Cardiac septum (tissue), 1 donor: Measurements from ENCODE around the gene SLC25A24. TPM values are rescaled to one million over a fixed set of nuclear protein-coding genes. Genes with fewer than 3 reads are reported as not detected.
"Not testable (repeated sequence)": the region's sequence is repeated elsewhere in the genome, so short reads cannot be mapped to it uniquely, and the experiment has no call there.

Experiments used
- DNase-seq: peaks from one replicate; pipeline ENCODE4 v3.0.0-alpha.2; 2020; ENCODE audit warnings: low spot score
- intact Hi-C: fragments of 100-400 bp; cut with DNase I; formaldehyde crosslinking; loops from one replicate; pipeline ENCODE4 v1.14.0; 2022
- long read RNA-seq: library from polyadenylated mRNA; unstranded; transcript quantifications from one replicate; pipeline ENCODE4 v2.0.0, GENCODE V29; 2021
- total RNA-seq: library from RNA; stranded (reverse); fragmentation: NEBNext Ultra II Directional; extraction: Animal tissue kit (Norgen Biotek cat#: 25700); gene quantifications from one replicate; pipeline ENCODE4 v1.2.1, GENCODE V29; 2021
- donor health status: DM: no; HTN: no; CAD: no.

SLC25A24 gene
- 13.7 TPM for total RNA-seq
- long read RNA-seq, full-length matches to known transcripts: 18 of 25 reads
- long read RNA-seq, partial matches to known transcripts: 4 of 25 reads
- long read RNA-seq, other reads (novel, unspliced or antisense): 3 of 25 reads

GRCh38 chr1:108199781-108200686, at the start of gene SLC25A24:
Gene SLC25A24, minus strand, starts transcription at chr1:108200343. Its CDS starts 205 bp downstream, at chr1:108200138.
- DNase-seq: peak; percentile 92
- intact Hi-C loops: no loop called here

GRCh38 chr1:108243976-108244375, 43.8 kb upstream of the SLC25A24 start, which contains the start of gene NBPF4:
Gene NBPF4, minus strand, starts transcription at chr1:108244076. Its CDS starts 315 bp downstream, at chr1:108243761.
- intact Hi-C loops, DNase-seq: not testable (repeated sequence)

DNA sequence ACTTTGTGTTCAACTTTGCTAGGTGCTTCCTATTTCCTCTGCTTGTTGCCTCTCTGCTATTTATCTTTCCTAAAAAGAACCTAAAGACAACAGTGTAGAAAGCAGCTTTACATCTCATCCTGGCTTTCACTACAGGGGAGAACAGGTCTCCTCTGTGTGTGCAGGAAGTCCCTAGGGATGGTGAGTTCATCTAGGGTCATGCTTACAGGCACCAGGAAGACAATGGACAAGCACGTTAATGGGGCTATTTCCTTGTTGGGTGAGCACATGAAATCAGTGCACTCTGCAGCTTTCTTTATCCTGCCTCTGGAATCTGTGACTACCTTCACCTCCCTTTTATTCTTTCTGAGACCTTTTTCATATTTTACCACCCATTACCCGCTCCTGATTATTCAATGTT, 39.3 kb upstream of the SLC25A24 start:
- intact Hi-C loops, DNase-seq: not testable (repeated sequence)

- intact Hi-C loops: not testable (repeated sequence)
These were observed 35.2 kb upstream of the SLC25A24 start for GRCh38 chr1:108235308-108235707.

DNA sequence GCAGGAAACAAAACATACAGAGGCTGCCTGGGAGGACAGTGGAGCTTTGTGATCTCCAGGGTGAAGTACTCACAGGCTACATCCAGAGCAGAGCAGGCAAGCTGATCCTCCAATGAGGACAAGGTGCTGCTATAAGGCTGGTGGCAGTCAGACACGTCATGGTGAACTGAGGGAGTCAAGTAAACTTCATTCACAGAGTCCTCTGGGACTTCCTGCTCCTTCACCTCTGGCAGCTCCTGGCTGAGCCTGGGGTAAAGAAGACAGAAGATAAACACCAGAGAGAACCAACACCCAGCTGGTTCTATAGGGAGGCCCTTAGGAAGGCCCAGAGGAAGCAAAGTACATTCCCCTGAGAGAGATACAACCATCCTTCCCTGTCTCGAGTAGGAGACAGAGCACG, 32.0 kb upstream of the SLC25A24 start:
- DNase-seq, intact Hi-C loops: not testable (repeated sequence)

More at GRCh38 chr1:108235308-108235707, 35.2 kb upstream of the SLC25A24 start:
- DNase-seq: not testable (repeated sequence)

- DNase-seq, intact Hi-C loops: not testable (repeated sequence)
These were observed 29.8 kb upstream of the SLC25A24 start for GRCh38 chr1:108229976-108230375.

GRCh38 chr1:108227772-108228171, 27.6 kb upstream of the SLC25A24 start:
- DNase-seq, intact Hi-C loops: not testable (repeated sequence)

GRCh38 chr1:108226855-108227254, 26.7 kb upstream of the SLC25A24 start:
- DNase-seq, intact Hi-C loops: not testable (repeated sequence)

DNA sequence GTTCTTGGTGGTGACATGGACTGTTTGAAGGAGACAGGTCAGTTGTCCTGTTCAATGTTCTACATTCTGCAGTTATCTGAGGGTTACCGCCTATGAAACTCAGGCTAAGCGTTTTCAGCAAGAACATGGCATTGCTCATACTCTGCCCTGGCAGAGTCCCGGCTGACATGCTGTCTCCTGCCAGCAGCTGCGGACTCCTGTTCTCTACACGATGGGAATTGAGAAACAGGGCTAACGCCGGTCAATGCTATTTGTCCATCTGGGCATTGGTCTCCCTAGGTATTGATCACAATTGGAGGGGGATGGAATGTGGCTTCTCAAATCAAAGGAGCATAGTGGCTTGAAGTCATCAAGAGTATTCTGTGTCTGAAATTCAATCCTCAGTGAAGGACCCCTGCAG, 23.1 kb upstream of the SLC25A24 start:
- intact Hi-C loops, DNase-seq: not testable (repeated sequence)

GRCh38 chr1:108217515-108218174, 17.5 kb upstream of the SLC25A24 start:
- intact Hi-C loops, DNase-seq: not testable (repeated sequence)

DNA sequence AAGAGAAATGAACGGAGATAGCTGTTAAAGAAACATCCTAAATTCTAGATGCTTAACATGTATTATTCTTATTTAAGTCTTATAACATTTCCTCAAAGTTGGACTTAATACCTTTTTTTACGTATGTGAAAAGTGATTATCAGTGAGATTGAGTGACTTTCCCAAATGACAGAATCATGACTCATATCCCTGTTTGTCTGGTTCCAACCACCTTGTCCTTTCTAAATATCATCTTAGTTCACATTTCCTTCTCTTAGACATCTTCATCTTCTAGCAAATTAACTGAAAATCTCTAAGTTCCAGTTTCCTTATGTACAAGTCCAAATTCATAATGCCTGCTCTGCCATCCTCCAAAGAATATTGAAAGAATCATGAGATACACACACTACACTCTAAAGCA, 16.9 kb upstream of the SLC25A24 start:
- intact Hi-C loops: not testable (repeated sequence)

GRCh38 chr1:108216028-108216890, 16.1 kb upstream of the SLC25A24 start:
- DNase-seq, intact Hi-C loops: not testable (repeated sequence)

More for the DNA sequence above, 16.9 kb upstream of the SLC25A24 start:
- DNase-seq: not testable (repeated sequence)

DNA sequence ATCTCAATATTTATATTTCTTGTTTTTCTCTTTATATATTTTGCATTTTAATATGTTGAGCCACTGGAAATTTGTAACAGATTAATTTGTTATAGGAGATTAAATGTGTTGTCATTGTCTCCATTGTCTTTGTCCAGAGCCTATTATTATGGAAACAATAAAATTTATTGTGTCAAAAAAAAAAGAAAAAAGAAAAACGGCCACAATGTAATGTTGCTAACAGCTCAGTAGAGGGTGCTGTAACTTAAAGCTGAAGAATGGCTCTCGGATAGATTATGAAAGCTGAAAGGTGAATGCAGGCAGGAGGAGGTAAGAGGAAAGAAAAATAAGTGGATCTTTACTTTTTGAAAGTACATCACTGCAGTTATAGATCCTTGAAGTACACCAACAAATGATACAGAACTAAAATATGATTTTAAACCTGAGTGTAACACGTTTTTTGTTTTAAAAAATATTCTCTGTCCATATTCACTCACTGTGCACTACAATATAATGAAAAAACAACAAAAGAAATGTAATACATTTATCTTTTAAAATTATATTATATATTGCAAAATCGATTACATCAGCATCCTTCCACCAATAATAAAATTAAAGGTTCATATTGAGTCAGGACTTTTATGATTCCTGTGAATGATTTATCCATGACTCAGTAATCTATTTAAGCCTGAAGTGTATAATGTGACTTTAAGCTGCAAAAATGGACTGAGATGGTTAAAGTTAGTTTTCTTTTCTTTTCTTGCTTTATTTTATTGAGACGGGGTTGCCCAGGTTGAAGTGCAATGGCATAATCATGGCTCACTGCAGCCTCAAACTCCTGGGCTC, 14.7 kb upstream of the SLC25A24 start:
- intact Hi-C loops, DNase-seq: not testable (repeated sequence)

GRCh38 chr1:108211014-108211413, 10.9 kb upstream of the SLC25A24 start:
- no peak for DNase-seq
- intact Hi-C loops: no loop called here

DNA sequence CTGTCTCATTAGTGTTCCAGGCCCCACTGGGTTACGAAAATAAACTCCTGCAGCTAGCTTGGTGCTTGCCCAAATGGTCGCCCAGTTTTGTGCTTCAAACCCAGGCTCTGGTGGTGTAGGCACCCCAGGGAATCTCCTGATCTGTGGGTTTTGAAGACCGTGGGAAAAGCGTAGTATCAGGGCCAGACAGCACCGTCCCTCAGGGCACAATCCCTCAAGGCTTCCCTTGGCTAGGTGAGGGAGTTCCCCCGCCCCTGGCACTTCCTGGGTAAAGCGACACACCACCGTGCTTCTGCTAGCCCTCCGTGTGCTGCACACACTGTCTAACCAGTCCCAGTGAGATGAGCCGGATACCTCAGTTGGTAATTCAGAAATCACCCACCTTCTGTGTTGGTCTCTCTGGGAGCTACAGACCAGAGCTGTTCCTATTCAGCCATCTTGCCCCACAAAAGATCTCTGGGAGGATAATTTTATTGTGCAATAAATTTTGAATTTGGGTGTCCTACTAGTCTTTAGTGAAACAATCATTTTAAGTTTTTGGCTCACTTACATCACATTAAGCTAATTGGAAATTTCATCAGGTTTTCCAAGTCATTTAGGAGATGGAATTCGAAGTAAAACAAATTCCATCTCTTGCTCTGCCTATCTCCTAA, 9.4 kb upstream of the SLC25A24 start:
- intact Hi-C loops: no loop called here

DNA sequence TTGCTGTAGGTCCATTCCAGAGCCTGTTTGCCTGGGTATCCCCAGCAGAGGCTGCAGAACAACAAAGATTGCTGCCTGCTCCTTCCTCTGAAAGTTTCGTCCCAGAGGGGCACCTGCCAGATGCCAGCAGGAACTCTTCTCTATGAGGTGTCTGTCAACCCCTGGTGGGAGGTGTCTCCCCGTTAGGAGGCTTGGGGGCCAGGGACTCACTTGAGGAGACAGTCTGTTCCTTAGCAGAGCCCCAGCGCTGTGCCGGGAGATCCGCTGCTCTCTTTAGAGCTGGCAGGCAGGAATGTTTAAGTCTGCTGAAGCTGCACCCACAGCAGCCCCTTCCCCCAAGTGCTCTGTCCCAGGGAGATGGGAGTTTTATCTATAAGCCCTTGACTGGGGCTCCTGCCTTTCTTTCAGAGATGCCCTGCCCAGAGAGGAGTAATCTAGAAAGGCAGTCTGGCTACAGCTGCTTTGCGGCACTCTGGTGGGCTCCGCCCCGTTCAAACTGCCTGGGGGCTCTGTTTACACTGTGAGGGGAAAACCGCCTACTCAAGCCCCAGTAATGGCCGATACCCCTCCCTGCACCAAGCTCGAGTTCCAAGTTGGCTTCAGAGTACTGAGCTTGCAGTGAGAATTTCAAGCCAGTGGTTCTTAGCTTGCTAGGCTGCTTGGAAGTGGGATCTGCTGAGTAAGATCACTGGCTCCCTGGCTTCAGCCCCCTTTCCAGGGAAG, 8.7 kb upstream of the SLC25A24 start:
- intact Hi-C loops: no loop called here
- DNase-seq: no peak

More for the DNA sequence above, 9.4 kb upstream of the SLC25A24 start:
- DNase-seq: no peak

DNA sequence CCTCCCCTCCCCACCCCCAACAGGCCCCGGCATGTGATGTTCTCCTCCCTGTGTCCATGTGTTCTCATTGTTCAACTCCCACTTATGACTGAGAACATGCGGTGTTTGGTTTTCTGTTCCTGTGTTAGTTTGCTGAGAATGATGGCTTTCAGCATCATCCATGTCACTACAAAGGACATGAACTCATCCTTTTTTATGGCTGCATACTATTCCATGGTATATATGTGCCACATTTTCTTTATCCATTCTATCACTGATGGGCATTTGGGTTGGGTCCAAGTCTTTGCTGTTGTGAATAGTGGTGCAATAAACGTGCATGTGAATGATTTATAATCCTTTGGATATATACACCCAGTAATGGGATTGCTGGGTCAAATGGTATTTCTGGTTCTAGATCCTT, 3.4 kb upstream of the SLC25A24 start:
- intact Hi-C loops, DNase-seq: not testable (repeated sequence)
